GM12875 (cell line): Measurements from ENCODE around the gene MYDGF.

ENCODE experiments used
- H3K4me3 ChIP-seq: one replicate; pipeline ENCODE4 v1.5.1; 2011; ENCODE audit warnings: low read depth, low read length, control low read depth
- CTCF ChIP-seq: IDR thresholded peaks from 2 replicates; pipeline ENCODE4 v1.5.1; 2011; ENCODE audit warnings: low read depth, mild to moderate bottlenecking, control low read depth, inconsistent platforms, low read length, moderate library complexity, borderline replicate concordance; ENCODE audit not compliant: insufficient read depth

The MYDGF gene

GRCh38 chr19:4713384-4713951 is 43.3 kb upstream of the MYDGF start:
- no peak for TF ChIP-seq CTCF
- no peak overlapping the region for H3K4me3 ChIP-seq

- no peak overlapping the region for H3K4me3 ChIP-seq
- TF ChIP-seq CTCF: no peak
These were observed 42.6 kb upstream of the MYDGF start for GRCh38 chr19:4712771-4713170.

GRCh38 chr19:4711211-4711610 is 41.1 kb upstream of the MYDGF start:
- TF ChIP-seq CTCF: no peak
- H3K4me3 ChIP-seq: no peak overlapping the region

GRCh38 chr19:4710281-4710600 is 40.1 kb upstream of the MYDGF start:
- TF ChIP-seq CTCF: no peak
- no peak overlapping the region for H3K4me3 ChIP-seq

- no peak overlapping the region for H3K4me3 ChIP-seq
- no peak for TF ChIP-seq CTCF
These were observed 39.5 kb upstream of the MYDGF start for GRCh38 chr19:4709440-4710280.

- H3K4me3 ChIP-seq: no peak overlapping the region
- TF ChIP-seq CTCF: no peak
These were observed 38.0 kb upstream of the MYDGF start for GRCh38 chr19:4707956-4708650.
